HCT116 (cell line): ENCODE measurements around the gene SENP6.

Source experiments
- CTCF ChIP-seq, 3 experiments: fragments of 200-600 bp in 1 of 3; sonication (generic) in 1 of 3; IDR thresholded peaks in 2 of 3; conservative IDR thresholded peaks in 1 of 3; 2 replicates each; pipeline ENCODE4 v1.5.1; 2012 to 2017; ENCODE audit warnings: low read depth in 2 of 3, low read length in 2 of 3, antibody characterized with exemption in 1 of 3, borderline replicate concordance in 1 of 3, control low read depth in 1 of 3, mild to moderate bottlenecking in 1 of 3, mixed read lengths in 1 of 3, mixed run types in 1 of 3, moderate library complexity in 1 of 3; ENCODE audit not compliant: insufficient read depth in 1 of 3
- ELF1 ChIP-seq: IDR thresholded peaks from 2 replicates; pipeline ENCODE4 v1.6.1; 2012; ENCODE audit warnings: low read depth, borderline replicate concordance
- EZH2phosphoT487 ChIP-seq: fragments of 200-600 bp; IDR thresholded peaks from 2 replicates; pipeline ENCODE4 v1.6.1; 2018; ENCODE audit warnings: antibody characterized with exemption, borderline replicate concordance
- POLR2A ChIP-seq: IDR thresholded peaks from 2 replicates; pipeline ENCODE4 v1.7.0; 2011; ENCODE audit warnings: borderline replicate concordance; ENCODE audit not compliant: insufficient read depth, insufficient read length; ENCODE audit errors: extremely low read depth
- POLR2AphosphoS5 ChIP-seq: IDR thresholded peaks from 2 replicates; pipeline ENCODE4 v1.6.1; 2011; ENCODE audit warnings: mild to moderate bottlenecking, low read depth, low read length, moderate library complexity
- YY1 ChIP-seq: IDR thresholded peaks from 2 replicates; pipeline ENCODE4 v1.6.1; 2011; ENCODE audit warnings: low read length, low read depth, moderate library complexity, mild to moderate bottlenecking; ENCODE audit not compliant: insufficient replicate concordance; ENCODE audit errors: extremely low read depth
- TF ChIP-seq, protein P1 (sequence below): IDR thresholded peaks from 2 replicates; pipeline ENCODE4 v1.6.1; 2011; ENCODE audit warnings: mild to moderate bottlenecking, low read length, moderate library complexity; ENCODE audit not compliant: insufficient replicate concordance; ENCODE audit errors: extremely low read depth

DNA sequence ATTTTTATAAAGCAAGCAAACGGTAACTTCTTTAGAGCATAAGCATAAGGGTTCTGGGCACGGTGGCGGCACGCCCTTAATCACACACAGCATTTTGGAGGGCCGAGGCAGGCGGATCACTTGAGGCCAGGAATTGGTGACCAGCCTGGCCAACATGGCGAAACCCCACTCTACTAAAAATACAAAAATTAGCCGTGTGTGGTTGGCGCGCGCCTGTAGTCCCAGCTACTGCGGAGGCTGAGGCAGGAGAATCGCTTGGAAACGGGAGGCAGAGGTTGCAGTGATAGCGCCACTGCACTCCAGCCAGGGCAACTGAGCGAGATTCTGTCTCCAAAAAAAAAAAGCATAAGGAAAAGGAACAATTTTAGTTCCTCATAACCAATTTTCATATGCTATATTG lies 2.6 kb downstream of the SENP6 start:
- TF ChIP-seq YY1: no peak
- TF ChIP-seq, protein P1, sequence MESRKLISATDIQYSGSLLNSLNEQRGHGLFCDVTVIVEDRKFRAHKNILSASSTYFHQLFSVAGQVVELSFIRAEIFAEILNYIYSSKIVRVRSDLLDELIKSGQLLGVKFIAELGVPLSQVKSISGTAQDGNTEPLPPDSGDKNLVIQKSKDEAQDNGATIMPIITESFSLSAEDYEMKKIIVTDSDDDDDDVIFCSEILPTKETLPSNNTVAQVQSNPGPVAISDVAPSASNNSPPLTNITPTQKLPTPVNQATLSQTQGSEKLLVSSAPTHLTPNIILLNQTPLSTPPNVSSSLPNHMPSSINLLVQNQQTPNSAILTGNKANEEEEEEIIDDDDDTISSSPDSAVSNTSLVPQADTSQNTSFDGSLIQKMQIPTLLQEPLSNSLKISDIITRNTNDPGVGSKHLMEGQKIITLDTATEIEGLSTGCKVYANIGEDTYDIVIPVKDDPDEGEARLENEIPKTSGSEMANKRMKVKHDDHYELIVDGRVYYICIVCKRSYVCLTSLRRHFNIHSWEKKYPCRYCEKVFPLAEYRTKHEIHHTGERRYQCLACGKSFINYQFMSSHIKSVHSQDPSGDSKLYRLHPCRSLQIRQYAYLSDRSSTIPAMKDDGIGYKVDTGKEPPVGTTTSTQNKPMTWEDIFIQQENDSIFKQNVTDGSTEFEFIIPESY: no peak
- TF ChIP-seq CTCF (IDR thresholded peaks at IDR 0.05 in 2 of 3, conservative IDR thresholded peaks at IDR 0.05 in 1 of 3; ENCODE audit: borderline replicate concordance in 1 of 3, insufficient read depth in 1 of 3, low read depth in 2 of 3, low read length in 2 of 3): no peak
- no peak for TF ChIP-seq EZH2phosphoT487
- TF ChIP-seq ELF1: no peak
- TF ChIP-seq POLR2A: no peak
- TF ChIP-seq POLR2AphosphoS5: no peak
